K562 (cell line): ENCODE results near the gene ARHGAP18. TPM values are rescaled to one million over a fixed set of nuclear protein-coding genes. Genes with fewer than 3 reads are reported as not detected.

Experiments
- ATF7 ChIP-seq: fragments of 450-650 bp; IDR thresholded peaks from 2 replicates; pipeline ENCODE4 v1.7.1; 2014; ENCODE audit warnings: mild to moderate bottlenecking, moderate library complexity
- ELF1 ChIP-seq: fragments of 200-800 bp; sonication (Bioruptor generic); IDR thresholded peaks from 2 replicates; pipeline ENCODE4 v1.6.1; 2016; ENCODE audit warnings: missing genetic modification characterization, missing compliant biosample characterization
- EP400 ChIP-seq: fragments of 450-650 bp; IDR thresholded peaks from 2 replicates; pipeline ENCODE4 v1.6.1; 2017; ENCODE audit warnings: antibody characterized with exemption, mild to moderate bottlenecking, moderate library complexity
- FOXA3 ChIP-seq, 2 experiments: fragments of 450-650 bp in 1 of 2; sonication (generic) in 1 of 2; formaldehyde crosslinking; IDR thresholded peaks in 1 of 2; conservative IDR thresholded peaks in 1 of 2; 2 replicates each; pipeline versions ENCODE4 v1.4.0 to v1.8.0; 2020 to 2022; ENCODE audit warnings: mild to moderate bottlenecking in 2 of 2, missing genetic modification reagents in 1 of 2
- FUS ChIP-seq: fragments of 200-400 bp; formaldehyde crosslinking; optimal IDR thresholded peaks from 2 replicates; pipeline ENCODE3; 2017; ENCODE audit warnings: low read depth, low read length
- GABPB1 ChIP-seq: sonication (generic); formaldehyde crosslinking; IDR thresholded peaks from 2 replicates; pipeline ENCODE4 v1.8.0; 2022; ENCODE audit warnings: mild to moderate bottlenecking, missing genetic modification reagents
- HMGN3 ChIP-seq: IDR thresholded peaks from 2 replicates; pipeline ENCODE4 v1.6.1; 2011; ENCODE audit warnings: borderline replicate concordance, low read depth, mild to moderate bottlenecking, mixed read lengths, low read length; ENCODE audit not compliant: insufficient read length; ENCODE audit errors: extremely low read depth
- NCOA1 ChIP-seq: fragments of 450-650 bp; IDR thresholded peaks from 2 replicates; pipeline ENCODE4 v1.6.1; 2016; ENCODE audit warnings: low read depth
- NR2C2 ChIP-seq, 2 experiments: fragments of 200-800 bp in 1 of 2; sonication (Bioruptor generic) in 1 of 2; sonication (generic) in 1 of 2; formaldehyde crosslinking in 1 of 2; IDR thresholded peaks; 2 replicates each; pipeline versions ENCODE4 v1.6.1 to v1.8.0; 2016 to 2022; ENCODE audit warnings: mild to moderate bottlenecking in 1 of 2, missing compliant biosample characterization in 1 of 2, missing genetic modification characterization in 1 of 2, missing genetic modification reagents in 1 of 2
- POLR3A ChIP-seq: IDR thresholded peaks from 2 replicates; pipeline ENCODE4 v1.6.1; 2011; ENCODE audit warnings: borderline replicate concordance, mild to moderate bottlenecking, moderate library complexity; ENCODE audit not compliant: insufficient read length, insufficient read depth; ENCODE audit errors: extremely low read depth
- RBM14 ChIP-seq: fragments of 200-400 bp; formaldehyde crosslinking; IDR thresholded peaks from 2 replicates; pipeline ENCODE4 v1.6.1; 2018; ENCODE audit warnings: low read depth, mild to moderate bottlenecking, low read length, moderate library complexity, borderline replicate concordance; ENCODE audit not compliant: insufficient read depth
- SMARCE1 ChIP-seq: fragments of 450-650 bp; IDR thresholded peaks from 2 replicates; pipeline ENCODE4 v1.7.1; 2016; ENCODE audit warnings: mild to moderate bottlenecking
- ZNF311 ChIP-seq: fragments of 250-450 bp; sonication (Bioruptor Pico); IDR thresholded peaks from 2 replicates; pipeline ENCODE4 v1.4.0; 2020; ENCODE audit warnings: mild to moderate bottlenecking, moderate library complexity
- ZNF75A ChIP-seq: fragments of 450-650 bp; formaldehyde crosslinking; IDR thresholded peaks from 2 replicates; pipeline ENCODE4 v1.4.0; 2020; ENCODE audit warnings: mild to moderate bottlenecking
- polyA plus RNA-seq, 8 experiments: library from polyadenylated mRNA; depleted of rRNA in 4 of 8; stranded (reverse) in 5 of 8; unstranded in 3 of 8; fragments of >200 nt; fragmentation: Nextera tagmentation in 2 of 8; fragmentation: Illumina TruSeq in 1 of 8; extraction: Ambion mirVana in 2 of 8; extraction: Trizol in 1 of 8; gene quantifications; 2 replicates each; pipeline versions ENCODE4 v1.2.1 to v1.2.3, GENCODE V29; 2011 to 2014; ENCODE audit warnings: inconsistent platforms in 1 of 8, missing spikeins in 1 of 8
- total RNA-seq, 7 experiments: library from RNA; depleted of rRNA in 6 of 7; stranded (reverse); fragments of >200 nt in 6 of 7; fragmentation: Illumina TruSeq in 2 of 7; extraction: Trizol in 2 of 7; gene quantifications; 2 replicates each; pipeline versions ENCODE4 v1.2.1 to v1.2.3, GENCODE V29; 2011 to 2021; ENCODE audit warnings: low replicate concordance in 1 of 7
- TF ChIP-seq, protein P1 (sequence below), 2 experiments: fragments of 450-650 bp in 1 of 2; IDR thresholded peaks; 2 replicates each; pipeline ENCODE4 v1.6.1; 2011 to 2017; ENCODE audit warnings: low read depth in 2 of 2, antibody characterized with exemption in 1 of 2, borderline replicate concordance in 1 of 2, low read length in 1 of 2, mild to moderate bottlenecking in 1 of 2, mixed read lengths in 1 of 2; ENCODE audit not compliant: control insufficient read depth in 1 of 2
- TF ChIP-seq, protein P2 (sequence below): fragments of 250-450 bp; sonication (Bioruptor Pico); IDR thresholded peaks from 2 replicates; pipeline ENCODE4 v1.5.0; 2021
- TF ChIP-seq, protein P3 (sequence below): conservative IDR thresholded peaks from 2 replicates; pipeline ENCODE4 v1.6.1; 2011; ENCODE audit warnings: low read depth, mild to moderate bottlenecking, low read length; ENCODE audit not compliant: control insufficient read depth
- TF ChIP-seq, protein P4 (sequence below): fragments of 450-650 bp; IDR thresholded peaks from 2 replicates; pipeline ENCODE4 v1.6.1; 2016; ENCODE audit warnings: borderline replicate concordance

Gene ARHGAP18
- total and polyA plus RNA-seq, 9 of the 15 experiments (the other 6 are each of a cell fraction or from before 2014, with no cell fraction given): 13.3 to 29.7 (median 21.1) TPM

DNA sequence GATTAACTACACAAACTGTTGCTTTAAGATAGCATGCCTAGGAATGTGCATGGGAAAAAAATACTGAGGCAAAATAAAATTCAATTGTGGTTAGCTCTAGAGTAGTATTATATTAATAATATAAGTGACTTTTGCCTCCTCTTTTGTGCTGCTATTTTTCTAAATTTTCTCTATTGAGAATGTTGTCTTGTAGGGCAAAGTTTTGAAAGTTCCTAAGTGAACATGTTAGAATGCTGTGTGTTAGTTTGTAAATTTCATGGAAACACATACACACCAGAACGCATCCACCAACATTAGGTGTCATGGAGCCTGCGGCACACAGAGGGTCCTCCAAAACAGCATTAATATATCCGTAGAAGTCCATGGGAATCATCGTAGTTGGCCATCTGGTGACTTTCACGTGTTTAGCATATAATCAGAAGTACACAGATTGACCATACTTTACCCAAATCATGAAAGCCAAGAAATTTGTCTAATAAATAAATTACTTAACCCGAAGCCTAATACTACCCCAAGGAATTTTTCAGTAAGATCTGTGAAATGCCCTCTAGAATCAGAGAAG, 25.6 kb downstream of the ARHGAP18 start (continued):
- no peak for TF ChIP-seq FOXA3 (CRISPR knock-in tag; conservative IDR thresholded peaks at IDR 0.05 in 1 of 2, IDR thresholded peaks at IDR 0.05 in 1 of 2)
- TF ChIP-seq, protein P1, sequence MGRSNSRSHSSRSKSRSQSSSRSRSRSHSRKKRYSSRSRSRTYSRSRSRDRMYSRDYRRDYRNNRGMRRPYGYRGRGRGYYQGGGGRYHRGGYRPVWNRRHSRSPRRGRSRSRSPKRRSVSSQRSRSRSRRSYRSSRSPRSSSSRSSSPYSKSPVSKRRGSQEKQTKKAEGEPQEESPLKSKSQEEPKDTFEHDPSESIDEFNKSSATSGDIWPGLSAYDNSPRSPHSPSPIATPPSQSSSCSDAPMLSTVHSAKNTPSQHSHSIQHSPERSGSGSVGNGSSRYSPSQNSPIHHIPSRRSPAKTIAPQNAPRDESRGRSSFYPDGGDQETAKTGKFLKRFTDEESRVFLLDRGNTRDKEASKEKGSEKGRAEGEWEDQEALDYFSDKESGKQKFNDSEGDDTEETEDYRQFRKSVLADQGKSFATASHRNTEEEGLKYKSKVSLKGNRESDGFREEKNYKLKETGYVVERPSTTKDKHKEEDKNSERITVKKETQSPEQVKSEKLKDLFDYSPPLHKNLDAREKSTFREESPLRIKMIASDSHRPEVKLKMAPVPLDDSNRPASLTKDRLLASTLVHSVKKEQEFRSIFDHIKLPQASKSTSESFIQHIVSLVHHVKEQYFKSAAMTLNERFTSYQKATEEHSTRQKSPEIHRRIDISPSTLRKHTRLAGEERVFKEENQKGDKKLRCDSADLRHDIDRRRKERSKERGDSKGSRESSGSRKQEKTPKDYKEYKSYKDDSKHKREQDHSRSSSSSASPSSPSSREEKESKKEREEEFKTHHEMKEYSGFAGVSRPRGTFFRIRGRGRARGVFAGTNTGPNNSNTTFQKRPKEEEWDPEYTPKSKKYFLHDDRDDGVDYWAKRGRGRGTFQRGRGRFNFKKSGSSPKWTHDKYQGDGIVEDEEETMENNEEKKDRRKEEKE (IDR thresholded peaks at IDR 0.05; ENCODE audit: borderline replicate concordance in 1 of 2, control insufficient read depth in 1 of 2, low read depth in 2 of 2, low read length in 1 of 2): no peak
- TF ChIP-seq EP400: 0 out of 2 replicates have a peak, but pooled peaks have one; percentile 1
- TF ChIP-seq POLR3A: no peak
- no peak for TF ChIP-seq NR2C2 (CRISPR knock-in tag; IDR thresholded peaks at IDR 0.05)
- peak; percentile 1; the same call in 1 of the 2 replicates for TF ChIP-seq NR2C2 (tag; IDR thresholded peaks at IDR 0.05)
- TF ChIP-seq HMGN3: no peak
- peak; percentile 2; the same call in 1 of the 2 replicates for TF ChIP-seq GABPB1 (CRISPR knock-in tag)
- TF ChIP-seq, protein P2, sequence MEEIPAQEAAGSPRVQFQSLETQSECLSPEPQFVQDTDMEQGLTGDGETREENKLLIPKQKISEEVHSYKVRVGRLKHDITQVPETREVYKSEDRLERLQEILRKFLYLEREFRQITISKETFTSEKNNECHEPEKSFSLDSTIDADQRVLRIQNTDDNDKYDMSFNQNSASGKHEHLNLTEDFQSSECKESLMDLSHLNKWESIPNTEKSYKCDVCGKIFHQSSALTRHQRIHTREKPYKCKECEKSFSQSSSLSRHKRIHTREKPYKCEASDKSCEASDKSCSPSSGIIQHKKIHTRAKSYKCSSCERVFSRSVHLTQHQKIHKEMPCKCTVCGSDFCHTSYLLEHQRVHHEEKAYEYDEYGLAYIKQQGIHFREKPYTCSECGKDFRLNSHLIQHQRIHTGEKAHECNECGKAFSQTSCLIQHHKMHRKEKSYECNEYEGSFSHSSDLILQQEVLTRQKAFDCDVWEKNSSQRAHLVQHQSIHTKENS (CRISPR knock-in tag): no peak
- TF ChIP-seq, protein P3, sequence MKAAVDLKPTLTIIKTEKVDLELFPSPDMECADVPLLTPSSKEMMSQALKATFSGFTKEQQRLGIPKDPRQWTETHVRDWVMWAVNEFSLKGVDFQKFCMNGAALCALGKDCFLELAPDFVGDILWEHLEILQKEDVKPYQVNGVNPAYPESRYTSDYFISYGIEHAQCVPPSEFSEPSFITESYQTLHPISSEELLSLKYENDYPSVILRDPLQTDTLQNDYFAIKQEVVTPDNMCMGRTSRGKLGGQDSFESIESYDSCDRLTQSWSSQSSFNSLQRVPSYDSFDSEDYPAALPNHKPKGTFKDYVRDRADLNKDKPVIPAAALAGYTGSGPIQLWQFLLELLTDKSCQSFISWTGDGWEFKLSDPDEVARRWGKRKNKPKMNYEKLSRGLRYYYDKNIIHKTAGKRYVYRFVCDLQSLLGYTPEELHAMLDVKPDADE: no peak
- no peak for TF ChIP-seq FUS
- 0 out of 2 replicates have a peak, but pooled peaks have one; percentile 8 for TF ChIP-seq ATF7
- TF ChIP-seq RBM14: no peak
- peak; percentile 46; the same call in 1 of the 2 replicates for TF ChIP-seq SMARCE1
- TF ChIP-seq, protein P4, sequence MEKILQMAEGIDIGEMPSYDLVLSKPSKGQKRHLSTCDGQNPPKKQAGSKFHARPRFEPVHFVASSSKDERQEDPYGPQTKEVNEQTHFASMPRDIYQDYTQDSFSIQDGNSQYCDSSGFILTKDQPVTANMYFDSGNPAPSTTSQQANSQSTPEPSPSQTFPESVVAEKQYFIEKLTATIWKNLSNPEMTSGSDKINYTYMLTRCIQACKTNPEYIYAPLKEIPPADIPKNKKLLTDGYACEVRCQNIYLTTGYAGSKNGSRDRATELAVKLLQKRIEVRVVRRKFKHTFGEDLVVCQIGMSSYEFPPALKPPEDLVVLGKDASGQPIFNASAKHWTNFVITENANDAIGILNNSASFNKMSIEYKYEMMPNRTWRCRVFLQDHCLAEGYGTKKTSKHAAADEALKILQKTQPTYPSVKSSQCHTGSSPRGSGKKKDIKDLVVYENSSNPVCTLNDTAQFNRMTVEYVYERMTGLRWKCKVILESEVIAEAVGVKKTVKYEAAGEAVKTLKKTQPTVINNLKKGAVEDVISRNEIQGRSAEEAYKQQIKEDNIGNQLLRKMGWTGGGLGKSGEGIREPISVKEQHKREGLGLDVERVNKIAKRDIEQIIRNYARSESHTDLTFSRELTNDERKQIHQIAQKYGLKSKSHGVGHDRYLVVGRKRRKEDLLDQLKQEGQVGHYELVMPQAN: no peak; the same call in 1 of the 2 replicates
- 0 out of 2 replicates have a peak, but pooled peaks have one; percentile 6 for TF ChIP-seq ZNF75A
- peak; percentile 31; the same call in 1 of the 2 replicates for TF ChIP-seq ZNF311 (CRISPR knock-in tag)
- 0 out of 2 replicates have a peak, but pooled peaks have one; percentile 22 for TF ChIP-seq NCOA1
- TF ChIP-seq ELF1 (tag): peak; percentile 50; the same call in 1 of the 2 replicates
- TF ChIP-seq, all 486 proteins: peak for 31
